Islet precursor cell (in vitro differentiated cells): ENCODE data around the gene RBM44.

Experiments
- DNase-seq: peaks from one replicate; pipeline ENCODE4 v3.0.0-alpha.2; 2018

Gene RBM44

GRCh38 chr2:237858294-237859081, 59.9 kb downstream of the RBM44 start:
- peak; percentile 89 for DNase-seq

GRCh38 chr2:237859082-237859433, 60.5 kb downstream of the RBM44 start:
- peak; percentile 51 for DNase-seq

GRCh38 chr2:237859533-237860272, 61.1 kb downstream of the RBM44 start, which contains the start of gene RAMP1:
RAMP1 (plus strand) TSS chr2:237859623; CDS start chr2:237859676, 53 bp downstream.
- peak; percentile 64 for DNase-seq

- no peak for DNase-seq
Measured at GRCh38 chr2:237860273-237860935, 61.8 kb downstream of the RBM44 start.

GRCh38 chr2:237861875-237862527, 63.4 kb downstream of the RBM44 start:
- DNase-seq, result peak; percentile 36

GRCh38 chr2:237862528-237862895, 63.9 kb downstream of the RBM44 start:
- peak; percentile 46 for DNase-seq

GRCh38 chr2:237863102-237863511, 64.5 kb downstream of the RBM44 start:
- DNase-seq, result peak; percentile 37

- DNase-seq, result peak; percentile 67
Measured at GRCh38 chr2:237863689-237864443, 65.3 kb downstream of the RBM44 start.

GRCh38 chr2:237864444-237864931, 65.9 kb downstream of the RBM44 start:
- no peak for DNase-seq

GRCh38 chr2:237864940-237865622, 66.5 kb downstream of the RBM44 start:
- peak; percentile 93 for DNase-seq

GRCh38 chr2:237865623-237866041, 67.1 kb downstream of the RBM44 start:
- DNase-seq, result peak; percentile 85

- DNase-seq, result peak; percentile 82
Measured at GRCh38 chr2:237866101-237866621, 67.6 kb downstream of the RBM44 start.

- DNase-seq, result peak; percentile 47
Measured at GRCh38 chr2:237867465-237867864, 68.9 kb downstream of the RBM44 start.

- DNase-seq, result peak; percentile 29
Measured at GRCh38 chr2:237868074-237868473, 69.5 kb downstream of the RBM44 start.

- no peak for DNase-seq
Measured at GRCh38 chr2:237868631-237869342, 70.2 kb downstream of the RBM44 start.

GRCh38 chr2:237869343-237870102, 70.9 kb downstream of the RBM44 start:
- DNase-seq, result no peak

GRCh38 chr2:237870126-237870525, 71.5 kb downstream of the RBM44 start:
- peak; percentile 69 for DNase-seq

- DNase-seq, result peak; percentile 70
Measured at GRCh38 chr2:237870754-237871651, 72.4 kb downstream of the RBM44 start.
